ENCODE data around the gene PNPO. TPM values are rescaled to one million over a fixed set of nuclear protein-coding genes. Genes with fewer than 3 reads are reported as not detected.

PNPO gene
- total and polyA plus RNA-seq, 2 of the 13 experiments (the other 11 are each of a cell fraction or from before 2014, with no cell fraction given), result 47.9 to 63.3 TPM

- TF ChIP-seq USF2 (IDR thresholded peaks at IDR 0.05; ENCODE audit: low read depth, low read length), result no peak
- no peak for TF ChIP-seq USF2 (CRISPR knock-in tag; IDR thresholded peaks at IDR 0.05; ENCODE audit: borderline replicate concordance)
- TF ChIP-seq HNRNPK (IDR thresholded peaks at IDR 0.05; ENCODE audit: low read depth, low read length, poor library complexity, severe bottlenecking), result no peak
- TF ChIP-seq PAXIP1 (CRISPR knock-in tag; conservative IDR thresholded peaks at IDR 0.05), result peak; percentile 80
- no peak for TF ChIP-seq MEIS1 (CRISPR knock-in tag; IDR thresholded peaks at IDR 0.05; ENCODE audit: borderline replicate concordance)
- peak; percentile 53; the same call in 1 of the 2 replicates for TF ChIP-seq ZNF710 (CRISPR knock-in tag; IDR thresholded peaks at IDR 0.05; ENCODE audit: borderline replicate concordance)
- TF ChIP-seq GATA4 (IDR thresholded peaks at IDR 0.05; ENCODE audit: borderline replicate concordance, low read depth), result no peak
- TF ChIP-seq ZNF839 (CRISPR knock-in tag; IDR thresholded peaks at IDR 0.05; ENCODE audit: borderline replicate concordance), result peak; percentile 54; the same call in 1 of the 2 replicates
- 0 out of 2 replicates have a peak, but pooled peaks have one; percentile 39 for TF ChIP-seq POGZ (CRISPR knock-in tag; IDR thresholded peaks at IDR 0.05)
- no peak for TF ChIP-seq ZBTB44 (CRISPR knock-in tag; IDR thresholded peaks at IDR 0.05)
- peak; percentile 58; the same call in 1 of the 2 replicates for TF ChIP-seq ZNF281 (CRISPR knock-in tag; IDR thresholded peaks at IDR 0.05; ENCODE audit: borderline replicate concordance)
- peak in 1 of 2 experiments; percentile 53; a peak in 1 of 4 replicates for TF ChIP-seq POLR2A (IDR thresholded peaks at IDR 0.05; ENCODE audit: insufficient read depth in 1 of 2, low read depth in 2 of 2, low read length in 2 of 2)
- no peak for TF ChIP-seq SOX6 (IDR thresholded peaks at IDR 0.05)
- peak; percentile 28; the same call in 1 of the 2 replicates for TF ChIP-seq SOX6 (CRISPR knock-in tag; IDR thresholded peaks at IDR 0.05)
These were observed 15.6 kb downstream of the PNPO start (continued) for GRCh38 chr17:47956791-47957590.
